HEK293T (cell line): ENCODE results near the gene COL20A1.

Experiments used
- CTCF ChIA-PET: fragments of 350-600 bp; formaldehyde crosslinking; extraction: SDS; loops from one replicate; lab custom pipeline; 2021; ENCODE audit warnings: antibody characterized with exemption, inconsistent platforms; lab: Yijun Ruan, JAX
- POLR2A ChIA-PET: fragments of 350-600 bp; formaldehyde crosslinking; extraction: SDS; loops from one replicate; lab custom pipeline; 2020; ENCODE audit warnings: antibody characterized with exemption, inconsistent platforms; lab: Yijun Ruan, JAX
- DNase-seq: peaks from one replicate; pipeline ENCODE4 v3.0.0; 2012; ENCODE audit warnings: mixed read lengths; ENCODE audit errors: extremely low spot score
- ARNT ChIP-seq: fragments of 450-650 bp; IDR thresholded peaks from 2 replicates; pipeline ENCODE4 v1.6.1; 2017; ENCODE audit warnings: mild to moderate bottlenecking
- BHLHE40 ChIP-seq: fragments of 450-650 bp; IDR thresholded peaks from 2 replicates; pipeline ENCODE4 v1.6.1; 2016; ENCODE audit warnings: mild to moderate bottlenecking, moderate library complexity, borderline replicate concordance
- CTBP1 ChIP-seq: fragments of 450-650 bp; IDR thresholded peaks from 2 replicates; pipeline ENCODE4 v1.6.1; 2016; ENCODE audit warnings: borderline replicate concordance
- ELF4 ChIP-seq: fragments of 450-650 bp; IDR thresholded peaks from 2 replicates; pipeline ENCODE4 v1.6.1; 2017; ENCODE audit warnings: antibody characterized with exemption
- FOXA1 ChIP-seq: fragments of 450-650 bp; IDR thresholded peaks from 2 replicates; pipeline ENCODE4 v1.6.1; 2016; ENCODE audit warnings: mild to moderate bottlenecking
- FOXK2 ChIP-seq: fragments of 450-650 bp; IDR thresholded peaks from 2 replicates; pipeline ENCODE4 v1.6.1; 2016; ENCODE audit warnings: mild to moderate bottlenecking
- FOXM1 ChIP-seq: fragments of 450-650 bp; IDR thresholded peaks from 2 replicates; pipeline ENCODE4 v1.6.1; 2017; ENCODE audit warnings: mild to moderate bottlenecking, borderline replicate concordance
- HDGF ChIP-seq: fragments of 450-650 bp; IDR thresholded peaks from 2 replicates; pipeline ENCODE4 v1.6.1; 2017; ENCODE audit warnings: antibody characterized with exemption, borderline replicate concordance
- L3MBTL2 ChIP-seq: fragments of 450-650 bp; conservative IDR thresholded peaks from 2 replicates; pipeline ENCODE4 v1.6.1; 2016; ENCODE audit warnings: mild to moderate bottlenecking
- LEF1 ChIP-seq: fragments of 450-650 bp; IDR thresholded peaks from 2 replicates; pipeline ENCODE4 v1.6.1; 2017; ENCODE audit warnings: mild to moderate bottlenecking, borderline replicate concordance
- NFRKB ChIP-seq: fragments of 450-650 bp; IDR thresholded peaks from 2 replicates; pipeline ENCODE4 v1.6.1; 2016; ENCODE audit warnings: mild to moderate bottlenecking, moderate library complexity
- SP1 ChIP-seq: fragments of 450-650 bp; IDR thresholded peaks from 2 replicates; pipeline ENCODE4 v1.6.1; 2017
- SUZ12 ChIP-seq: fragments of 450-650 bp; IDR thresholded peaks from 2 replicates; pipeline ENCODE4 v1.6.1; 2016; ENCODE audit warnings: mild to moderate bottlenecking
- TARDBP ChIP-seq: fragments of 450-650 bp; IDR thresholded peaks from 2 replicates; pipeline ENCODE4 v1.6.1; 2016
- ZNF384 ChIP-seq: fragments of 450-650 bp; IDR thresholded peaks from 2 replicates; pipeline ENCODE4 v1.6.1; 2016
- TF ChIP-seq, protein P1 (sequence below): fragments of 450-650 bp; IDR thresholded peaks from 2 replicates; pipeline ENCODE4 v1.6.1; 2016

The COL20A1 gene

DNA sequence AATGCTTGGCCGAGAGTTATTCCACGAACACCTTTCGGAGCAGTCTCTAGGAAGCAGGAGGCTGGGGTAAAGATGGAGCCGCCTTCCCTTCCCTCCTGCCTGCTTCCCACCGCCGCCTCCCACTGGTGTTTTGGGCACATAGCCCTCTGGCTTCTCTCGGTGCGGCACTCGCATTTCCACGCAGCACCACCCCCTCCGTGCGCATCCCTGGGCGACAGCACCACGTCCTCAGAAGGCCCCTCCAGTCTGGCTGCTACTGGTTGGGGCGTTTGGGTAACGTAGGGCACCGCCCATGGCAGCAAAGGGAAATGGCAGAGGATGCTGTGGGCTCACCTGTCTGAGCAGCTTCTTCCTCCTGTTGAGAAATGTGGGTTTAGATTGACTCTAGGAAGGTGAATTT is 2.4 kb downstream of the COL20A1 start:
- DNase-seq: no peak
- ChIA-PET POLR2A (interaction anchor here (1.3 kb wide), 1 partner anchor 23 kb away, joined by 3 read pairs; the partner anchor contains the start of gene ARFGAP1), CTCF (interaction anchor here (0.5 to 1.2 kb wide), 2 partner anchors 72 kb away, joined by 3 read pairs; no protein-coding TSS in a partner anchor)
- TF ChIP-seq LEF1 (no peak), SUZ12 (no peak)

DNA sequence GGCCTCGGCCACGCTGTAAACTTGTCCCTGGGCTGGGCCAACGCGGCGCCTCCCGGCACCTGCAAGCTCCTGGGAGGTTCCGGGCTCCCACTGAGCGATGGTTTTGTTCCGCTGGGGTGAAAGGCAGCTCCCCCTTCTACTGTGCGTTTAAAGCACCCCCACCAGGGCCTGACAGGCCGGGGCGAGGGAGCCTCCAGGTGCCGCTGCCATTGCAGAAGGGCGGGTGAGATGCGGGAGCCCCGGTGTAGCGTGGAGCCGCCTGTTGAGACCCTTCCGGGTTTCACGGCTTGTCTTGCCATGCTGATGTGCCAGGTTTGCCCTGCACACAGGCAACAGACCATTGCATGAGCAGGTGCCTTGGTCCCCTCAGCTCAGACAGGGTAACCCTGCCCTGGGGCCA is 2.9 kb downstream of the COL20A1 start:
- ChIA-PET CTCF (interaction anchor here (0.5 kb wide), 1 partner anchor 73 kb away, joined by 3 read pairs; no protein-coding TSS in a partner anchor), POLR2A (interaction anchor here (1.3 kb wide), 1 partner anchor 23 kb away, joined by 3 read pairs; the partner anchor contains the start of gene ARFGAP1)
- DNase-seq: no peak
- TF ChIP-seq ARNT (no peak), CTBP1 (no peak), SUZ12 (no peak), ELF4 (no peak), NFRKB (no peak), SP1 (no peak), FOXA1 (no peak), LEF1 (no peak)

DNA sequence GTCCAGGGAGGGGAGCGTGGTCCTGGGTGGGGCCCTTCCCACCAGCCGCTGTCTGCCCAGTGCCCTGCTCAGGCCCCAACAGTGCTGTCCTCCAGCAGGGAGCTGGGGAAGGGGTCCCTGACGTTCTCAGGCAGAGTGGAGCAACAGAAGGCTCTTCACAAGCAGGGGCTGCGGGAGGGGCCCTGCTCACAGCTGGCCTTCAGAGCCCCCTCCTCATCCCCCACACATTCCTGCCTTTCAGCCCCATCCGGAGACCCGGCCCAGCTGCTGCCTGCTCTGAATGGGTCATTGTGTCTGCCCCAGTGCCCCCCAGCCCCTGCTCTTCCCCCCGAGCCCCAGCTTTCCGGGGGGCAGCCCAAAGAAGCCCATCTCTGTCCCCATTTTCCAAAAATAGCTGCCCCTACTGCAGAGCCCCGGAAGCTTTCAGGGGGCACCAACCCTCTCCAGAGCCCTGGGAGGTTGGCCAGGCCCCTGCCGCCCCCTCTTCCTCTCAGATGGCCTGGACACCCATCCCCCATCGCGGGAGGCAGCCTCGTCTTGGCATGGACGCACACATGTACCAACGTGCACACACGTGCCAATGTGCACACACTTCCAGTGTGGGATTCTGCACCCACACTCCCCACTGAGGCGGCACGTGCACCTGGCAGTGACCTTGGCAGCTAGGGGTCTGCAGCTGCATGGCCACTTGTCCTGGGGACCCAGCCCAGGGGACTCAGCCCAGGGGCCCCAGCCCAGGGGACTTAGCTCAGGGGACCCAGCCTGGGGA is 3.7 kb downstream of the COL20A1 start:
- ChIA-PET CTCF (interaction anchor here (1.6 kb wide), 1 partner anchor 73 kb away, joined by 4 read pairs; no protein-coding TSS in a partner anchor), POLR2A (interaction anchor here (1.3 kb wide), 1 partner anchor 24 kb away, joined by 3 read pairs; the partner anchor contains the start of gene ARFGAP1)
- TF ChIP-seq FOXK2 (no peak), SUZ12 (no peak), BHLHE40 (no peak), ARNT (no peak), NFRKB (no peak), ZNF384 (no peak), ELF4 (no peak), LEF1 (no peak), FOXM1 (no peak), SP1 (no peak), CTBP1 (no peak), HDGF (no peak), TARDBP (no peak)
- DNase-seq: no peak

DNA sequence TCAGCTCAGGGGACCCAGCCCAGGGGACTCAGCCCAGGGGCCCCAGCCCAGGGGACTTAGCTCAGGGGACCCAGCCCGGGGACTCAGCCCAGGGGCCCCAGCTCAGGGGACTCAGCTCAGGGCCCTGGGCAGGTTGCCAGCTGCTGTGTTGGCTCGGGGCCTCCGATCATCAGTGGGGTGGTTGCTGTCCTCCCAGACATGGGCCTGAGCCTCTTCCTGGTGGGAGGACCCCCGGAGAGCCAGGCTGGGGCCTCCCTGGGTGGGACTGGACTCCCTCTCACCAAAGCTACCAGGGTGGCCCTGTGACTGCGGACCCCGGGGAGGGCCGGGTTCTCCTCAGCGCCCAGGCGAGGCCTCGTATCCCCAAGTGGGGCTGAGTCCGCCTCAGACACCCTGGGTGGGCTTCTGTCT is 4.4 kb downstream of the COL20A1 start:
- DNase-seq: no peak
- ChIA-PET POLR2A (no interaction called here), CTCF (interaction anchor here (1.6 kb wide), 1 partner anchor 73 kb away, joined by 4 read pairs; no protein-coding TSS in a partner anchor)
- TF ChIP-seq SP1 (no peak), SUZ12 (no peak), BHLHE40 (no peak), NFRKB (no peak), ELF4 (no peak), LEF1 (no peak)

DNA sequence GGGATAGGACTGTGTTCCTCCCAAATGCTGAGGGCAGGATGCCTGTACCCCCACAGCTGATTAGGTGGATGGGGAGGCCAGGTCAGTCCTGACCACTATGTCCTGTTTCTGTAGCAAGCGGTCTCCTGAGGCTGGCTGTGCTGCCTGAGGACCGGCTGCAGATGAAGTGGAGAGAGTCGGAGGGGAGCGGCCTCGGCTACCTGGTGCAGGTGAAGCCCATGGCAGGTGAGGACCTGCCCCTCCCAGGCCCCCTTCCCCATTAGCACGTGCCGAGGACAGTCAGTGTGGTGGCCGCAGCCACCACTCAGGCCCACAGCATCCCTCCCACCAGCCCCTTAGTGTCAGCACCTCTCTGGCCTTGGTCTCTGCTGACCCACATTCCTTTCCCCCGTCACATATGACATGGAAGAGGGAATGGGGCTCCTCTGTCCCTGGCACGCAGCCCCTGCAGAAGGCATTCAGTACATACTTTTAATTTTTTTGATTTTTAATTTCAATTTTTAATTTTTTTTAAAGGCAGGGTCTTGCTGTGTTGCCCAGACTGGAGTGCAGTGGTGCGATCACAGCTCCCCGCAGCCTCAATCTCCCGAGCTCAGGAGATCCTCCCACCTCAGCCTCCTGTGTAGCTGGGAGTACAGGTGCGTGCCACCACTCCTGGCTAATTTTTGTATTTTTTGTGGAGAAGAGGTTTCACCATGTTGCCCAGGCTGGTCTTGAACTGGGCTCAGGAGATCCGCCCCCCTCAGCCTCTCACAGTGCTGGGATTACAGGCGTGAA is 5.0 kb downstream of the COL20A1 start:
- no peak for DNase-seq
- POLR2A ChIA-PET: no interaction called here
- TF ChIP-seq CTBP1 (no peak), HDGF (no peak), FOXA1 (no peak), LEF1 (no peak), L3MBTL2 (no peak), ELF4 (no peak), ZNF384 (no peak), FOXK2 (no peak), ARNT (no peak), SUZ12 (no peak), NFRKB (no peak)
- TF ChIP-seq, protein P1, sequence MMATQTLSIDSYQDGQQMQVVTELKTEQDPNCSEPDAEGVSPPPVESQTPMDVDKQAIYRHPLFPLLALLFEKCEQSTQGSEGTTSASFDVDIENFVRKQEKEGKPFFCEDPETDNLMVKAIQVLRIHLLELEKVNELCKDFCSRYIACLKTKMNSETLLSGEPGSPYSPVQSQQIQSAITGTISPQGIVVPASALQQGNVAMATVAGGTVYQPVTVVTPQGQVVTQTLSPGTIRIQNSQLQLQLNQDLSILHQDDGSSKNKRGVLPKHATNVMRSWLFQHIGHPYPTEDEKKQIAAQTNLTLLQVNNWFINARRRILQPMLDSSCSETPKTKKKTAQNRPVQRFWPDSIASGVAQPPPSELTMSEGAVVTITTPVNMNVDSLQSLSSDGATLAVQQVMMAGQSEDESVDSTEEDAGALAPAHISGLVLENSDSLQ: no peak
- CTCF ChIA-PET: interaction anchor here (1.6 kb wide), 1 partner anchor 74 kb away, joined by 4 read pairs; no protein-coding TSS in a partner anchor

DNA sequence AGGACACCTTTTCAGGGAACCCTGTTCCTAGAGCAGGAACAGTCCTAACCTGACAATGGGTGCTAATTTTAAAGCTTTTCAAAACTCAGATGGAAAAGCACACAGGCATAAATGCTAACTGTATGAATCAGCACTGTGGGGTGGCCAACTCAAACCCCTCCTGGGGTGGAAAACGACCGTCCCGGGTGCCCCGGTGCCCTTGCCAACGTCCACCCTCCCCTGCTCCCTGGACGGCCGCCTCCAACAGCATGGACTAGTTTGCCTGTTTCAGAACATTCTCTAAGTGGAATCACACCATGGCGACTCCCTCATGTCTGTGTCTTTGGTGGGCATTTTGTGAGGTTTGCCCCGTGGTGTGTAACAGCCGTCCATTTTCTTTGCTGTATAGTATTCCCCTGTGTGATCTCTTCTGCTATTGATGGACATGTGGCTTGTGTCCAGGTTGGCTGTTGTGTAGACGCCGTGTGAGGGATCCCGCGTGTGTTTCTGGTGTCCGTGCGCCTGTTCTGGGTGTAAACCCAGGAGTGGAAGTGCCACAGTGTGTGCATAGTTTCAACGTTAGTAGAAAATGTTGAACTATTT is 5.8 kb downstream of the COL20A1 start:
- POLR2A ChIA-PET: no interaction called here
- TF ChIP-seq HDGF: no peak
- no peak for TF ChIP-seq LEF1
- TF ChIP-seq ZNF384: no peak
- no peak for TF ChIP-seq BHLHE40
- no peak for TF ChIP-seq CTBP1
- no peak for TF ChIP-seq FOXA1
- TF ChIP-seq FOXK2: no peak
- no peak for TF ChIP-seq ELF4
- TF ChIP-seq FOXM1: no peak
- no peak for TF ChIP-seq ARNT
- no peak for TF ChIP-seq SUZ12
- no peak for TF ChIP-seq TARDBP
- TF ChIP-seq NFRKB: no peak
- TF ChIP-seq L3MBTL2: no peak
- no peak for TF ChIP-seq SP1
- TF ChIP-seq, protein P1: no peak
- no peak for DNase-seq
- CTCF ChIA-PET: interaction anchor here (0.8 kb wide), 1 partner anchor 11 kb away, joined by 3 read pairs; no protein-coding TSS in a partner anchor
